ENCODE results near the gene ABCB1. TPM values are rescaled to one million over a fixed set of nuclear protein-coding genes. Genes with fewer than 3 reads are reported as not detected.

Gene ABCB1
- total and polyA plus RNA-seq, 10 of the 15 experiments (the other 5 are each of a cell fraction or from before 2014, with no cell fraction given) = 0.40 to 13.9 (median 1.9) TPM

DNA sequence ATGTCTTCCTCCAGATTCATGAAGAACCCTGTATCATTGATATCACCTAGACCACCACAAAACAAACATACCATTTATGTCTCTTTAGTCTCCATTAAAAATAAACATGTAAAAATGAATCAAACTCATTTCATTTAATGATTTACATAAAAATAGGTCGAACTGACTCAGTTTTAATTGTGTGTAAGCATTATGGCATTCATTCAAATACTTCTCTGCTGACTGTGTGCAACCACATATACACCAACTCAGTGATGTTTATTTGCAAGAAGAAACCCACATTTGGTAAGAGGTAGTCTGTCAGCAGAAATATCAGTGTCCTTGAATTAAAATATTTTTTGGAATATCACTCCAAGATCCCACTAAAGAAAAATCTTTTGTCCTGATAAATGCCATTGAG is 30.5 kb downstream of the ABCB1 start:
- in situ Hi-C loops (cut with MboI) = no loop called here
- Histone ChIP-seq H3K9me3 (replicated peaks; ENCODE audit: control insufficient read depth, insufficient read depth, low read length) (no peaks in the 10 kb centered on the region), H3K9ac (ENCODE audit: control insufficient read depth, insufficient read depth, low read length) (no peak overlapping the region), H3K27me3 (replicated peaks in 1 of 2; ENCODE audit: control insufficient read depth in 2 of 2, insufficient read depth in 2 of 2, low read length in 1 of 2) (no peaks in the 10 kb centered on the region), H3K27ac (ENCODE audit: control insufficient read depth, insufficient read depth) (no peak overlapping the region), H3K79me2 (ENCODE audit: control insufficient read depth, insufficient read depth, low read length) (no peaks in the 10 kb centered on the region), H3K4me1 (ENCODE audit: control insufficient read depth, insufficient read depth, low read length) (no peaks in the 10 kb centered on the region), H3K4me3 (no peak overlapping the region), H3K36me3 (ENCODE audit: control insufficient read depth in 2 of 2, insufficient read depth in 2 of 2, low read length in 1 of 2) (no peaks in the 10 kb centered on the region), H2AFZ (ENCODE audit: control insufficient read depth, low read depth, low read length) (no peak overlapping the region), H4K20me1 (ENCODE audit: control insufficient read depth, insufficient read depth) (no peaks in the 10 kb centered on the region), H3K4me2 (ENCODE audit: control insufficient read depth, insufficient read depth) (no peak overlapping the region)
- FAIRE-seq = no peak
- RAD21 ChIA-PET (ENCODE audit: unreplicated experiment) = interaction anchor here (1.2 kb wide), 1 partner anchor 30 kb away, joined by 6 read pairs; the partner anchor contains the start of gene ABCB1
- ATAC-seq = no peak
- POLR2A ChIA-PET = no interaction called here
- intact Hi-C loops (cut with micrococcal nuclease; ENCODE audit: unreplicated experiment) = no loop called here
- CTCF ChIA-PET = interaction anchor here (0.7 to 1.4 kb wide), 3 partner anchors 29 to 247 kb away, joined by 3 to 5 read pairs (median 3); partner anchors contain the start of gene ABCB1
- BruUV-seq (replicated peaks) = no TSS peak
- SMC1A ChIA-PET (ENCODE audit: uncharacterized antibody, unreplicated experiment) = interaction anchor here (1.4 to 4.3 kb wide), 4 partner anchors 15 to 274 kb away, joined by 4 to 15 read pairs (median 6); partner anchors contain the start of gene ABCB1
- 0% methylated on average over 1 of the region's 1 CpG for WGBS (ENCODE audit: insufficient coverage, insufficient replicate concordance, low lambda C conversion rate, missing lambda C conversion rate)
- DNase-seq (ENCODE audit: low read depth, low spot score) = no peak
- no peak for TF ChIP-seq RBBP5 (conservative IDR thresholded peaks at IDR 0.05)
- no peak for TF ChIP-seq CBX3 (IDR thresholded peaks at IDR 0.05; ENCODE audit: borderline replicate concordance, low read depth)
- no peak for TF ChIP-seq ZNF622 (IDR thresholded peaks at IDR 0.05)
- no peak for TF ChIP-seq FOXM1 (IDR thresholded peaks at IDR 0.05; ENCODE audit: low read depth, low read length)
- no peak for TF ChIP-seq ZNF592 (IDR thresholded peaks at IDR 0.05)
- no peak for TF ChIP-seq CREB1 (IDR thresholded peaks at IDR 0.05; ENCODE audit: low read depth)
- no peak for TF ChIP-seq NRF1 (conservative IDR thresholded peaks at IDR 0.05; ENCODE audit: low read depth, low read length)
- no peak for TF ChIP-seq PML (IDR thresholded peaks at IDR 0.05; ENCODE audit: low read length)
- TF ChIP-seq E2F4 (IDR thresholded peaks at IDR 0.05; ENCODE audit: low read depth, low read length) = no peak
- no peak for TF ChIP-seq SIX5 (IDR thresholded peaks at IDR 0.05; ENCODE audit: low read depth, low read length, severe bottlenecking)
- no peak for TF ChIP-seq HDAC6 (IDR thresholded peaks at IDR 0.05; ENCODE audit: unreplicated experiment)
- TF ChIP-seq ZBED1 (IDR thresholded peaks at IDR 0.05; ENCODE audit: borderline replicate concordance) = no peak
- TF ChIP-seq POLR2AphosphoS2 (IDR thresholded peaks at IDR 0.05; ENCODE audit: low read depth, low read length) = no peak
- TF ChIP-seq REST (IDR thresholded peaks at IDR 0.05; ENCODE audit: low read depth, low read length) = no peak

All from GM12878 (cell line).